NCI-H226 (cell line): ENCODE measurements around the gene ASB8.
A peak's percentile ranks its signal among the peaks of the same experiment; 100 is the strongest.

Experiments
- DNase-seq: peaks from one replicate; pipeline ENCODE4 v3.0.0-alpha.2; 2015

The ASB8 gene, protein sequence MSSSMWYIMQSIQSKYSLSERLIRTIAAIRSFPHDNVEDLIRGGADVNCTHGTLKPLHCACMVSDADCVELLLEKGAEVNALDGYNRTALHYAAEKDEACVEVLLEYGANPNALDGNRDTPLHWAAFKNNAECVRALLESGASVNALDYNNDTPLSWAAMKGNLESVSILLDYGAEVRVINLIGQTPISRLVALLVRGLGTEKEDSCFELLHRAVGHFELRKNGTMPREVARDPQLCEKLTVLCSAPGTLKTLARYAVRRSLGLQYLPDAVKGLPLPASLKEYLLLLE

DNA sequence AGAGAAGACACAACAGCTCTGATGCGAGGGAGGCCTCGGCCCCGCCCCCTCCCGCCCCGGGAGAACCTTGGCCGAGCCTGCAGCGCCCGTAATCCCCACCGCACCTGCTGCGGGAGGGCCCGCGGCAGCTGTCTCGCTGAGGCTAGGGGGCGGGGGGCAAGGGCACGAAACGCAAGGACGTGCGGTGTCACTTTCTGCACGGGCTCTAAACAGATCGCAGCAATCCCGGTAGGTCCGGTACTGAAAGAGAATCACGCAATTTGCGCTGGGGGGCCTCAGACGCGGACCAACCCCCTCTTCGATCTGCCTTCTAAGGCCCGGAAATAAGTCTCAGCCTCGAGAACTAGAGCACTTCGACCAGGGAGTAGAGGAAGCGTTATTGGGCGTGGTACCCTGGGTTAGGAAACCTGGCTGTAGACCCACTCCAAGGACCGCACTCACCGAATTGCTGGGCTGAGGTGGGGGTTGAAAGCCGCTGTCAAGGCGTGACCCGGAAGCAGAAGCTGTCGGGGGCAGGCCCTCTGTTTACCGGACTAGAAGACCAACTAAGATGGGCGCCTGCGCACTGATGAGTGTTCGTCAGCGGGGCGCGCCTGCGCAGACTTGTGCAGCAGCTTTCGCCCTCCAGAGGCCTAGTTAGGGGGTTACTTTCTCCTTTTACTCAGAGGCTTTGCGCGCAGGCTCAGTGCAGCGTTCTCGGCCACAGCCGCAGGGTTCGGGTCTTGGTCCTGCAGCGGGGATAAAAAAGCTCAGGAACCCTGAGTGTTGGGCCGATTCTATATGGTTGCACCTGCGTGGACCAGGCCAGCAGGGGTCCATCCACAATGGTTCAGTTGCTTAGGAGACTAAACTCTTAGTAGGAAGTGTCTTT lies at the start of gene ASB8:
TSS of gene ASB8 (minus strand) at position 498 of the 871 bp plus-strand sequence. CDS start 4,019 bp downstream, outside the sequence.
- peak; percentile 98 for DNase-seq

DNA sequence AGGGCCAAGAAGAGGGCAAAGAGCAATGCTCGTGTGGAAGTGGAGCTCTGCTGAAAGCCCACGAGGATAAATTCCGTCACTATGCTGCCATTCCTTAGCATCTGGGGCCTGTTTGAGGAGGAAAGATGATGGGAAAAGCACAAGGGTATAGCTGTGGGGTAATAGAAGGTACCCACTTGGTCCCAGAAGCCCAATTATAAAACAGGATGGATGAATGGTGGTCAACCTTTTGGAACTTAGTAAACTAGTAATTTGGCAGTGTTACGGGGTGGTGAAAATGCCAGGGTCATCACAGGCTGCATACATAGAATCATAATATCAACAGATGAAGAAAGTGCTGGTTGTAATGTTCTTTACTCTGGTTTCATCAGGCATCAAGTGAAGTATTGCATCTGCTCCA lies 45.9 kb upstream of the ASB8 start, which contains the start of gene OR10AD1:
TSS of gene OR10AD1 (minus strand) at position 101 of the 400 bp plus-strand sequence. CDS start at position 101, 0 bp downstream.
- no peak for DNase-seq

DNA sequence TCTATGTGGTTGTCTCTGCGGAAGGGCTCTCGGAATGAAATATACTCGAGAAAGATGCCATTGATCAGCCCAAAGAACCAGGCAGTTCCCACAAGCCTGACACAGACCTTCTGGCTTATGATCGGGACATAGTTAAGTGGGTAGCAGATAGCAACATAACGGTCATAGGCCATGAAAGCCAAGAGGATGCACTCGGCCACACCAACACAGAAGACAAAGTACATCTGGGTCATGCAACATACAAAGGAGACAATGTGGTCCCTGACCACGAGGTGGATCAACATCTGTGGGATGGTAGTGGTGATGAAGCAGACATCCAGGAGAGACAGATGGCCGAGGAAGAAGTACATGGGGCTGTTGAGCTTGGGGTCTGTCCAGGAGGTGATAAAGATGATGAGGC lies 45.5 kb upstream of the ASB8 start:
- DNase-seq: no peak

DNA sequence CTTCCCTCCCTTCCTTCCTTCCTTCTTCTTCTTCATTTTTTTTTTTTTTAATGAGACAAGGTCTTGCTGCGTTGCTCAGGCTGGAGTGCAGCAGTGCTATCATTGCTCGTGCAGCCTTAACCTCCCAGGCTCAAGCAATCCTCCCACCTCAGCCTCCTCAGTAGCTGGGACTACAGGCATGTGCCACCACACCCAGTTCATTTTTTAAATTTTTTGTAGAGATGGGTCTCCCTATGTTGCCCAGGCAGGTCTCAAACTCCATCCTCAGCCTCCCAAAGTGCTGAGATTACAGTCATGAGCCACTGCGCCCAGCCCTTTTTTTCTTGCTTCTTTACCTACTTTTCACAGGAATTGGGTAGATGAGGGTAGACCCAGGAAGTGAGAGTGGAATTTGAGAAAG lies 44.2 kb upstream of the ASB8 start:
- no peak for DNase-seq

DNA sequence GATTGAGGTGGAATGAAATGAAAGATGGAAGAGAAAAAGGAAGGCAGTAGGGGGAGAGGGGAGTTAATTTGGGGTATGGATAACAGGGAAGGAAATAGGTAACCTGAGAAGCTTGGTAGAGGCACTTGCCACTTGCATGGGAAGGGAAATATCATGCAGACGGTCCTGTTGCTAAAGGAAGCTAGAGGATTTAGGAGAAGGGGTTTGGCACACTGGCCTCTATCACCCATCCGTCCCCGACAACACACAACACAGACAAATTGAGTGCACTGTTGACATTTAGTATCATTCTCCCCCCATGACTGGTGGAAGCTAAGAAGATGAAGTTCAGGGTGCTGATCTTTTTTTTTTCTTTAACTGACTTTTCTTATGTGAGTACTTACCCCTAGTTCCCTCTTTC lies 43.8 kb upstream of the ASB8 start:
- DNase-seq: no peak

DNA sequence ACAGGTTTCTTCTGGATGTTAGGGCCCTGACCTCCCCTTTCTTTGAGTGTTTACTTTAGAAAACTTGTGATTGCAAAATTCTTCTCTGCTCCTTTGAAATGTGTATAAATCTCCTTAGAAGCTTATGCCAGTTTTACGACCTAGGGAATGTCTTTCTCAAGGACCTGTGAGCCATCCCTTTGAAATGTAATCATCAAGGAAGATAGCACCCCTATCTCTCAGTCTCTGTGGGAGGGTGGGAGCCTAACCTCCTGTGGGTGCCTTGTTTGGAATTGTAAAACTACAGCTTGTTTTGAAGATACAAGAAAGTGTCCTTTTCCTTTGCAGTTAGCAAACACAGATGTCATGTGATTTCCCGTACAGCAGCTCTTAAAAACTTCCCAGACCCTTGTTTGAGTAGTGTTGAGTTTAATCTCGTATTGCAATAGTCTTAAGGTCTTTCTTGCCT lies 42.5 kb upstream of the ASB8 start:
- DNase-seq: peak; percentile 79

DNA sequence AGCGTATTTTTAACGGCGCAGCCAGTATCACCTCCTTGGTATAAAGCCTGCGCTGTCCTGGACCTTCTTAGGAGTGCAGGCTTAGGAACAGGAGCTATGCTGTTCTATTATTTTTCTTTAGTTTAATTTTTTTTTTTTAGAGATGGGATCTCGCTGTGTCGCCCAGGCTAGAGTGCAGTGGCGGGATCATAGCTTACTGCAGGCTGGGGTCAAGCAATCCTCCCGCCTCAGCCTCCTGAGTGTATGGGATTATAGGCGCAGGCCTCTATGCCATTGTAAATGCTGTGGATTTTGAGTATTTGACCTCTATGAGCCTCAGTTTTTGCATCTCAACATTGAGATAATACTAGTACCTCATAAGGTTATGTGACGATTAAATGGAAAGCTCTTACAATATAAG lies 41.7 kb upstream of the ASB8 start:
- no peak for DNase-seq

DNA sequence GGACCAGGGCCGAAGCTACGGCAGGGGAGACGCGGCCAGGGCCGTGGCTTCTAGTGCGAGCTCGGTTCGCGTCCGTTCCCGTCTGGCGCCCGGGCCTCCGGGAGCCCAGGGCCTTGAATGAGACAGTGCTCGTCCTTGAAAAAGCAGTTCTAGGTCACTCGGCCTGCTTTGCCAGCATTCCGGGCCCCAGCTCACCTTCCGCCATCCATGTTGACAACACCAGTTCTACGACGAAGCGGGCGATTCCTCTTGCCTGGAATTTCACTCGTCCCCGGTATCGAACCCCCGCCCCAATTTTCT lies 41.3 kb upstream of the ASB8 start:
- DNase-seq: no peak

DNA sequence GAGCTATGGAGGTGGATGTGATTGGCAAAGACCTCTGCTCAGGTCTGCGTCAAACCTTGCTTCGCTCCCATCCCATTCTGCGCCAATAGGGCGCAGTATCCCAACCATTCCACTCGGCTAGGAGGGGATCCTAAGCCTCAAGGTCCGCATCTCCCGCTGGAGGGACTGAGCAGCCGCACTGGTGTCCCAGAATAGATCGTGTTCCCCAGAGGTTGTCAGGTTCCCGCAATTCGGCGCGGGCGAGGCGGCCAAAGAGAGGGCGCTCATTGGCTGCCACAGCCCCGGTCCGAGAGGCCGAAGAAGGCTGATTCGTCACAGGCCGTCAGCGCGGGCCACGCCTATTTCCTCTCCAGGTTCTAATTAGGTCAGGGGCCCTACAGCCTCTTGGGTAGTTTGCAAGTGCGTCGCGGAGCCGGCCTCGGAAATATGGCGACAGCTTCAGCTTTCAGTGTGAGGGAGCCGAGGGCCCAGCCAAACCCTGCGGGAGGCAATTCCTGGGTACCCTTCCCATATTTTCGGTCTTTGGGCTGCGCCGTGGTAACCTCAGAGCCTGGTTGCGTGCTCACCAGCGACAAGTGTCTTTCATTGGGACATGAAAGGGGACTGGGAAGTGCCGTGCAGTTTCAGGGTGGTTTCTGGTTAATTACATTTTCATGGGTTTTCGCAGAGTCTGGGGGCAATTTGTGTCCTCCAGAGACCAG lies 40.8 kb upstream of the ASB8 start:
- peak; percentile 98 for DNase-seq

DNA sequence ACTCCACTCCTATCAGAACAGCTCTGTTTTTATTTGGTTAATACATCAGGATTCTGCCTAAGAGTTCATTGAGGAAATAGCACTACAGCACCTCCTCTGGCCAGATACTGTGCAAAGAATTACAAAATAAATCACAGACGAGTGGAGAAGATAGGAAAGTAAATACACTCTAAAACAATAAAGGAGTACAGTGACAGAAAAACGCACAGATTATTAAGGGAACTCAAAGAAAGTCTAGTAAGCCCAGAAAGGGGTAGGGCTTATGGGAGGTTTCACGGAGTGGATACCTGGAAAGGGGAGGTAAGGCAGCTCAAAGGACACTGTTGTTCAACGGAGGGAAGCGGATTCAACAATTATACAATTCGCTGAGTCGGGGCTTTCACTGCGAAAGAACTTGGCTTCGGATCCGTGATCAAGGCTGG lies 40.2 kb upstream of the ASB8 start:
- peak; percentile 39 for DNase-seq

DNA sequence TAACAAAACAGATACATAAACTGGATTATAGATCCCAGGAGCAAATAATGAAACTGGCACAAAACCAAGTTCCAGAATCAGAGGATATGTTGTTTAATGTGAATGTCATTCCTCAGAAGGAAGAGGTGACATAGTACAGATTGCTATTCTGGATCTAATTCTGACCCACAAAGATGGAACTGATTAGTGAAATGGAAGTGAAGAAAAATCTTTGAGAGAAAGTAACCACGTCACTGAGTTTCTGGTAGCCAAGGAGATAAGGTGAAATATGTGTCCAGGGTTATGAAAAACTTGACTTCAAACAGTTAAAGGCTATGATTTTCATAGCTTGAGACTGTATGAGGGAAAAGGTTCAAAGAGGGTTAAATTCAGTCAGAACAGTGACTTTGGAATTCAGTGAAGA lies 37.5 kb upstream of the ASB8 start:
- peak; percentile 33 for DNase-seq

DNA sequence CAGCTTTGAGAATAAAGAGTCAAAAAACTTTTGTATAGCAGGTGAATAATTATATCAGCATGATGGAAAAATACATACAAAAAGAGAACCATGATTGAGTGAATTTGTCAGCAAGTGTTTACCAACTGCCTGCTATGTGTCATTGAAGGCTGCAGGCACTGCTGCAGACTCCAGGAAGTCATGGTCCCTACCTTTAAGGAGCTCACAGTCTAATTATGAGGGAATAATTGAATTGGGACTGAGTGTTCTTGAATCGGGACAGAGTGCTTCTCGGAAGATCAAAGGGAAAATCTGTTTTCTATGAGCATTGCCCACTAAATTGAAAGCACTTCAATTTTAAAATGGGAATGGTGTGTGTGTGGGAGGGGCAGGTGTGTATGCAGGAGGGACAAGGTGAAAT lies 36.3 kb upstream of the ASB8 start:
- DNase-seq: no peak

DNA sequence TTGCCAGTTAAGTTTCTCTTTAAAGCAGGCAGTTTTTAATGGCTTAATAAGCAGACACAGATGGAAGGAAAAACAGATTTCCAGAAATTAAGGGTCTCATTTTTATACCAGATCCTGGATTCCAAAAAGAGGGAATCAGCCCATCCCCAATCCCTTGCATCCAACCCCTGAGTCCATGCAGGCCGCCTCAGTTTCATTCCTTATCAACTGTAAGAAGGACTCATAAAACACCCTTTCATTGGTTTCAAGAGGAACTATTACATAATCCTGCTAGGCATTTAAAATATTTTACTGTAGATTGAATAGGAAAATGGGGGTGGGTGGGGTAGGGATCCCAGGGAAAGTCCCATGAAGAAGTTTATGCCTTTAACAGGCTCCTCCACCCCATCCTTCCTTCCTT lies 35.5 kb upstream of the ASB8 start:
- peak; percentile 45 for DNase-seq

DNA sequence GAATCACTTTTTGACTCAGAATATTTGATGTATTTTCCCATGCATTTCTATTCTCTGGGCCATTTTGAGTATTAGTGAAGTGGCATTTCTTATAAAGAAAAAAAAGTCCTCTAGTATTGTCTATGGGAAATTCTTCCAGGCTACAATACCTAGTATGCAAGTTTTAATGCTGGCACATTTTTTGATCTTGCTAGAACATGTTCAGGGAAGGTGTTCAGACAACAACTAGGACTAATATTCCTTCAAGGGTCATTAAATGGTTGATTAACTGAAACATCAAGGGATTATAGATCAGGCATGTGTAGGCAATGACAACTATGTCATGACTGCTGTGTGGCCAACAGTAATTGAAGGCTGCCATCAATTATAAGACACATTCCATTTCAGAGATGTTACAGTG lies 33.8 kb upstream of the ASB8 start:
- DNase-seq: no peak

DNA sequence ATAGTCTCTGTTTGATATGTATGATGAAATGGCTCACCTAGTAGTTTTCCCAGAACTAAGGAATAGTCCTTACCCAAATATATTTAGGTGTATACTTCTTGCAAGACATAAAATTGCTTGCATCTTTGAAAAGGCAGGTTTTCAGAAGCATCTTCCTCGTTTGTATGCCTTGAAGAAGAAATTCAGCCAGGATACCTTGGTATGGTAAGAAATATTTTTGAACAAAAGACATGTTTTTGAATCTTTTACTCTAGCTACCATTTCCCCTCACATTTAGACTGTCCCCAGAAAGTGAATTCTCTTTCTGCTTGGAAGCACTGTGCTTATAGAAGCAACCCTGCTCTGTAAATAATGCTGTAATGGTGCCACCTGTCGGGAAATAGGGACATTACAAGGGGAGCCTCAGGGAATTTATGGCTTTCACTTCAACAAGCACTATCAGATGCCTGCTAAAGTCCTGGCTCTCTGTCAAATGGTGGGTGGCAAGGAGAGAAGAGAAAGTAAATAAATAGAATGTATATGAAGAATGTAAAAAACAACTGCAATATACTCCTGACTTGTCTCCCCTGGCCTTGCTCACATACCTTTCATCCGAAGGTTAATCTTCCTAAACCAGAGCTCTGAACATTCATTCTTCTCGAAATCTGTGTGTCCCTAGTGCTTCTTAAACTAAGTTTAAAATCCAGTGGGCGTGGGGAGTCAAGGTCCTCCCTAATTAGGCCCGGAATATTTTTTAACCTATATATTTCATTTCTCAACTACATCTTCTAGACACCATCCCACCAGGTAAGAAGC lies 32.2 kb upstream of the ASB8 start:
- DNase-seq: peak; percentile 55

DNA sequence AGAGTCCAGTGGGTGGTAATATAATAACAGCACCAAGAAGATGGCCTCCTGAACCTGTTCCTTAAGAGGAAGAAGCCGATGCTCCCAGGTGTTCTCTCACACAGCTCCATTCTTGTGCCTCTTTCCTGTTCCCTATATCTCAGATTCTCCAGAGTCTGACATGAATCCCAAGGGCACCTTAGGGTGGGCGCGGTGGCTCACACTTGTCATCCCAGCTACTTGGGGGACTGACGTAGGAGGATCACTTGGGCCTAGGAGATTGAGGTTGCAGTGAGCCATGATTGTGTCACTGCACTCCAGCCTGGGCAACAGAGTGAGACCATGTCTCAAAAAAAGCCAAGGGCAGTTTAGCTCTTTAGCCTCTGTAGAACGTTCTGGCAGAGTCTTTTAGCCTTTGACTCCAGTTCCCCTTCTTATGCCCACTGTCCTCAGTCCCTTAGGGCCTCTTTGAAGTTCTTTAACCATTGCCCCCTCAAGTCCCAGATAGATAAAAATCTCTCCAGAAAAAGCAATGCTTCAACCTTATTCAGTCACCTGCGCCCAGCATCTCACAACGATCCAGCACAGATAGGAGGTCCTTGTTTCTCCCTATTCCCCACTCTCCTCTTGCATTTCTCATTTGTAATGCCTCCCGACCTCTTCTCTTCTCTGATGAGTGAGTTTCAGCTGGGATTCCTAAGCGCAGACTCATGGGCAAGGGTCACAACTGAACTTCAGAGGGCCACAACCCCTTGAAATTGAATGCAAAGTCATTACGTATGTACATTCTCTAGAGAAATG lies 30.8 kb upstream of the ASB8 start:
- no peak for DNase-seq

DNA sequence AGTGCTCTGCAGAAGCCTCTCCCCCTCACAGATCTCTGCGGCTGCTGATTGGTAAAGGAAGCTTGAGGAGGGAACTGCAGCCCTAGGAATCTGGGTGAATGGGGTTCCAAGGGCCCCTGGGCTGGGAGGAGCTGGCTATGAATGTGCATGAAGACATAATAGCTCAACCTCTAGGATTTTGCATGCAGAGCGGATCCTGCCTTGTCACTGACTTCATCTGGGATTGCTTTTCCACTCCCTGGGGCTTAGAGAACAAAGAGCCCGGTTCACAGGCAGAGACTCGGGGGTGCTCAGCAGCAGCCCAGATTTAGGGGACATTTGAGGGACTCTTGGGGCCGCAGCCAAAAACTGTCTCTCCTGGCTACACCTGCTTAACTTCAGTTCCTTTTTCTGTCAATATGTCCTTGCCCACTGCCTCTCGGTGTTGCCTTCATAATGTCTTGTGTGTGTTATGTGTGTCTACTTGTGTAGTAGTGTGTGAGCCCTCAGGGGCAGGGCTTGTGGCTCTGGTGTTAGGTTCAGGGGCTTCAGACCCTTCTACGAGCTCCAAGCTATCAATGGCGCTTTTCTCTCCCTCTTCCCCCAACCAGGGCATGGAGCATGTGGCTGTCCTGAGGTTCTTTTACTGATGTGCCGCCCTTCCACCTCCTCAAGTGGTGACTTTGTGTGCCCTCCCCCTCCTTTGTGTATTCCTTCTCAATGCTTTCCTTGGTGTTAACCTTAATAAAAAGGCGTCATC lies 28.0 kb upstream of the ASB8 start:
- no peak for DNase-seq

DNA sequence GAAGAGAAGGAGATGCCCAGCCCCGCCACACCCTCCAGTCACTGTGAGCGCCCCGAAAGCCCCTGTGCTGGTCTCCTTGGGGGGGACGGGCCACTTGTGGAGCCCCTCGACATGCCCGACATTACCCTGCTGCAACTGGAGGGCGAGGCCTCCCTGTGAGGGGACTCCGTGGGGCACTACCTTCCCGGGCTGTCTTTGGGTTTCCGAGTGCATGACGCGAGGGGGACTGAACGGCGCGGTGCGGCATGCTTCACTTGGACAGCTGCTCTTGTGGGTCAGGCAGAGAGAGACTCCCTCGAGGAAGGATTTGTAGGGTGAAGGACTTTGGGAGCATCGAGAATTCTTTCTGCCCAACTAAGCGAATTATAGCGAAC lies 27.2 kb upstream of the ASB8 start:
- DNase-seq: no peak

DNA sequence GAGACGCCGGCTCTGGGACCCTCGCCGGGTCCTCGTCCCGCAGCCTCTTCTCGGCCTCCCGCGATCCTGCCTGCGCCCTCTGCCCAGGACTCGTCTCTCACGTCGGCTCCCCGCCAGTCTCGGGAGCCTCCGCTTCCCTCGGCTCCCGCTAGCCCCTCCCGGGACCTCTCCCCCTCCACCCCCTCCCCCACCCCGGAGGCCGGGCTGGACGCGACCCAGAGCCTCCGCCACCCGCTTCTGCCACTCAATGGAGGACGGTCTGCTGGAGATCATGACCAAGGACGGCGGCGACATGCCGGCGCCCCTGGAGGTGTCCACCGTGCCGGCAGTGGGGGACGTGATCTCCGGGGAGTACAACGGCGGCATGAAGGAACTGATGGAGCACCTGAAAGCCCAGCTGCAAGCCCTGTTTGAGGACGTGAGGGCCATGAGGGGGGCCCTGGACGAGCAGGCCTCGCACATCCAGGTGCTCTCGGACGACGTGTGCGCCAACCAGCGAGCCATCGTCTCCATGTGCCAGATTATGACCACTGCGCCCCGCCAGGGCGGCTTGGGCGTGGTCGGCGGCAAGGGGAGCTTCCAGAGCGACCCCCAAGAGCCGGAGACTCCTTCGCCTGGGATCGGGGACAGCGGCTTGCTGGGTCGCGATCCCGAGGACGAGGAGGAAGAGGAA lies 26.7 kb upstream of the ASB8 start:
- DNase-seq: no peak

DNA sequence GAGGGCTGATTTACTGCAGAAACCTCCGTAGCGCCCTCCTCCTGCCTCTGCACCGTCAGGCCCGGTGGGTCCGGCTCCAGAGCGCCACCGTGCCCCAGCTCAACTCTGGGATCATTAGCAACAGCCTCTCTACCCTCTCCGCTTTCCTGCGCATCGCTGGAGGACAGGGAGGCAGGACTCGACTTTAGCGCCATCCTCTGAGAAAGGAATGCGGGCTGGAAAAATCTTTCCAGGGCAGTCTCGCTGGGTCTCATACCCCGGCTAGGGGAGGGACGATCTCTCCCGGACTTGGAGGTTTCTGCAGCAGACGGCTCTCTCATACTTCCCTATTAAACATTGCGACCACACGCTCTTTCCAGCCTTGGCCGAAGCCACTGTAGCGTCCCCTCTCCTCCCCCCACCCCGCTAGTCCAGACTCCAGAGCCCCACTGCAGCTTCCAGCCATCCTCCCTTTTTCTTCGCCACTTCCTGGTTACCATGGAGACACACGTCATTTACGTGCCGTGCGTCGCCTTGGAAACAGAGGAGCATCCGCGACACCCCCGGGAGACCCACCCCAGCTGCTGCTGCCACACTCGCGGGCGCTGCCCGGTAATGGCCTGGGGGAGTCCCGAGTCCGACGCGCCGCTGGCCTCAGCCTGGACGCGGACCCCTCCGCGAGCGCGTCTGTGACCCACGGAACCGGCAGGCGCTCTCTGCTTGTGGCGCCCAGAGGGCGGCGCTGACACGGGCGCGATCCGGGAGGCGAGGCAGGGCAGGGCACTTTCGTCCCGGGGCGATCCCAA lies 26.0 kb upstream of the ASB8 start, which contains the start of gene CCDC184:
TSS of gene CCDC184 (plus strand) at position 554 of the 785 bp plus-strand sequence. CDS start 479 bp downstream, outside the sequence.
- DNase-seq: peak; percentile 61
